Lung (tissue), 12 donors: ENCODE results near the gene TMEM156. TPM values are rescaled to one million over a fixed set of nuclear protein-coding genes. Genes with fewer than 3 reads are reported as not detected.

Source experiments
- ATAC-seq: fragments of 200-7000 bp; cut with Tn5 transposase; one replicate; pipeline ENCODE4 v1.9.1; 2020; ENCODE audit warnings: moderate number of reproducible peaks; ENCODE audit not compliant: insufficient read depth, low FRiP score
- DNase-seq, 3 donors: peaks; one replicate each; pipeline ENCODE4 v3.0.0-alpha.2; 2013 to 2017
- H3K27ac ChIP-seq, 2 donors: one replicate each; pipeline ENCODE4 v1.5.1; 2013; ENCODE audit warnings: mild to moderate bottlenecking in 2 of 2, moderate library complexity in 2 of 2, control low read depth in 1 of 2, inconsistent platforms in 1 of 2, low read depth in 1 of 2, low read length in 1 of 2
- H3K27me3 ChIP-seq, 3 donors: one replicate each; pipeline ENCODE4 v1.5.1; 2013; ENCODE audit warnings: low read length in 2 of 3; ENCODE audit not compliant: control insufficient read depth in 3 of 3, insufficient read depth in 3 of 3
- H3K36me3 ChIP-seq, 4 donors: one replicate each; pipeline ENCODE4 v1.5.1; 2013; ENCODE audit warnings: low read length in 4 of 4, mild to moderate bottlenecking in 1 of 4, moderate library complexity in 1 of 4; ENCODE audit not compliant: control insufficient read depth in 4 of 4, insufficient read depth in 4 of 4
- H3K4me1 ChIP-seq, 5 donors: one replicate each; pipeline ENCODE4 v1.5.1; 2013; ENCODE audit warnings: low read length in 5 of 5, mild to moderate bottlenecking in 2 of 5, moderate library complexity in 1 of 5; ENCODE audit not compliant: control insufficient read depth in 5 of 5, insufficient read depth in 5 of 5
- H3K4me3 ChIP-seq: one replicate; pipeline ENCODE4 v1.5.1; 2013; ENCODE audit warnings: mild to moderate bottlenecking, control low read depth, moderate library complexity
- H3K9ac ChIP-seq, 2 donors: one replicate each; pipeline ENCODE4 v1.5.1; 2013; ENCODE audit warnings: low read length in 2 of 2, control low read depth in 1 of 2; ENCODE audit not compliant: insufficient read depth in 1 of 2
- H3K9me3 ChIP-seq, 4 donors: one replicate each; pipeline ENCODE4 v1.5.1; 2013; ENCODE audit warnings: low read length in 3 of 4, mild to moderate bottlenecking in 1 of 4, moderate library complexity in 1 of 4; ENCODE audit not compliant: control insufficient read depth in 4 of 4, insufficient read depth in 3 of 4
- CTCF ChIP-seq: IDR thresholded peaks from 2 replicates; pipeline ENCODE4 v1.5.1; 2012; ENCODE audit warnings: mild to moderate bottlenecking; ENCODE audit errors: control extremely low read depth, extremely low read depth
- WGBS, 2 donors: extraction: QIAGEN DNeasy Blood & Tissue Kit; methylation state at CpG; one replicate each; pipeline ENCODE4 v1.1.7; 2013; 5-methylcytosine and 5-hydroxymethylcytosine counted together
- polyA plus RNA-seq, 2 donors: library from polyadenylated mRNA; stranded (reverse); fragments of 200-250 nt; gene quantifications; one replicate each; pipeline ENCODE4 v1.2.1, GENCODE V29; 2013
- total RNA-seq, 2 donors: library from RNA; depleted of rRNA in 1 of 2; stranded (reverse); fragments of >200 nt in 1 of 2; gene quantifications; one replicate each; pipeline ENCODE4 v1.2.1, GENCODE V29; 2014 to 2021
- donor health status: control.
- donor health status: control.
- donor health status: Bipolar disorder and iron deficiency.
- donor health status: healthy.
- donor health status: DM: yes; HTN: yes; CAD: no.

The TMEM156 gene
- total and polyA plus RNA-seq, 4 donors: 0.95 to 3.5 (median 1.2) TPM

GRCh38 chr4:39050590-39050989 is 18.4 kb upstream of the TMEM156 start:
- no peak overlapping the region for H3K4me3 ChIP-seq
- DNase-seq: no peak
- TF ChIP-seq CTCF: no peak
- no peaks in the 10 kb centered on the region for H3K36me3 ChIP-seq
- peaks cover 0 to 11% (median 5%) of the 10 kb centered on the region in 5 donors for H3K4me1 ChIP-seq
- no peaks in the 10 kb centered on the region for H3K27me3 ChIP-seq
- no peaks in the 10 kb centered on the region for H3K9me3 ChIP-seq
- no peak overlapping the region for H3K9ac ChIP-seq
- no peak overlapping the region for H3K27ac ChIP-seq
- 73 to 86% methylated on average over 2 of the region's 2 CpGs for WGBS, 2 donors
- no peak for ATAC-seq

GRCh38 chr4:39048311-39048710 is 16.1 kb upstream of the TMEM156 start:
- 19 to 51% methylated on average over 1 of the region's 1 CpG for WGBS, 2 donors
- no peak overlapping the region for H3K4me3 ChIP-seq
- H3K9me3 ChIP-seq: no peaks in the 10 kb centered on the region
- ATAC-seq: no peak
- TF ChIP-seq CTCF: no peak
- no peak overlapping the region for H3K27ac ChIP-seq
- no peaks in the 10 kb centered on the region for H3K36me3 ChIP-seq
- H3K9ac ChIP-seq: no peak overlapping the region
- DNase-seq: peak in 1 of 3 donors; percentile 43
- H3K4me1 ChIP-seq: peaks cover 0 to 16% (median 5%) of the 10 kb centered on the region in 5 donors
- no peaks in the 10 kb centered on the region for H3K27me3 ChIP-seq

- H3K9ac ChIP-seq: no peak overlapping the region
- no peak for TF ChIP-seq CTCF
- no peak for DNase-seq
- 68 to 69% methylated on average over 2 of the region's 2 CpGs for WGBS, 2 donors
- H3K36me3 ChIP-seq: no peaks in the 10 kb centered on the region
- H3K9me3 ChIP-seq: no peaks in the 10 kb centered on the region
- H3K4me3 ChIP-seq: no peak overlapping the region
- no peak overlapping the region for H3K27ac ChIP-seq
- H3K27me3 ChIP-seq: no peaks in the 10 kb centered on the region
- H3K4me1 ChIP-seq: peaks cover 0 to 16% (median 5%) of the 10 kb centered on the region in 5 donors
- no peak for ATAC-seq
Observed at GRCh38 chr4:39047681-39048080, 15.5 kb upstream of the TMEM156 start.

- no peaks in the 10 kb centered on the region for H3K36me3 ChIP-seq
- no peak overlapping the region for H3K4me3 ChIP-seq
- no peak overlapping the region for H3K9ac ChIP-seq
- no peaks in the 10 kb centered on the region for H3K27me3 ChIP-seq
- H3K9me3 ChIP-seq: no peaks in the 10 kb centered on the region
- no peak for TF ChIP-seq CTCF
- H3K27ac ChIP-seq: peak overlapping the region in 1 of 2 donors; percentile 23
- DNase-seq (no peak), ATAC-seq (no peak)
- WGBS, 2 donors: 69 to 71% methylated on average over 8 of the region's 8 CpGs
- H3K4me1 ChIP-seq: peaks cover 0 to 16% (median 5%) of the 10 kb centered on the region in 5 donors
Observed at GRCh38 chr4:39046249-39046648, 14.0 kb upstream of the TMEM156 start.
